ENCODE measurements around the gene NEK11. TPM values are rescaled to one million over a fixed set of nuclear protein-coding genes. Genes with fewer than 3 reads are reported as not detected.

Gene NEK11
- total RNA-seq, 4 donors from 2014 or later: 2.3 to 25.2 (median 8.4) TPM

DNA sequence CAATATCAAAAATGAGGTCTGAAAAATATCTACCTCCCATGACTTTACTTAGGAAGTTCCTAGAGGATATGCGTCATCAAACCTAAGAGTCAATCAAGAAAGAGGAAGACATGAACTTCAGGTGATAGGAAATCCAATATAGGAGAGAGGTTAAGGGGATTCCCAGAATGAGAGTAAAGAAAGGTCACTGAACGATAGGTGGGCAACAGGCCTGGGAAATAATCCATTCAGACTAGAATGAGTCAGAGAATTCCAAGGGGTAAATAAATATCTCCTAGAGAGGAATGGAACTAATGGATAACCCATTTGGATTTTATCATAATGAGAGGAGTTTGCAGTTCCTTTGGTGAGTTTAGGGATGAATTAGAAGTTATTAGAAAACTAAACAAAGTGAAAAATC lies 223.8 kb downstream of the NEK11 start:
- no peak for TF ChIP-seq POLR2A (IDR thresholded peaks at IDR 0.05)
- TF ChIP-seq, protein P1, sequence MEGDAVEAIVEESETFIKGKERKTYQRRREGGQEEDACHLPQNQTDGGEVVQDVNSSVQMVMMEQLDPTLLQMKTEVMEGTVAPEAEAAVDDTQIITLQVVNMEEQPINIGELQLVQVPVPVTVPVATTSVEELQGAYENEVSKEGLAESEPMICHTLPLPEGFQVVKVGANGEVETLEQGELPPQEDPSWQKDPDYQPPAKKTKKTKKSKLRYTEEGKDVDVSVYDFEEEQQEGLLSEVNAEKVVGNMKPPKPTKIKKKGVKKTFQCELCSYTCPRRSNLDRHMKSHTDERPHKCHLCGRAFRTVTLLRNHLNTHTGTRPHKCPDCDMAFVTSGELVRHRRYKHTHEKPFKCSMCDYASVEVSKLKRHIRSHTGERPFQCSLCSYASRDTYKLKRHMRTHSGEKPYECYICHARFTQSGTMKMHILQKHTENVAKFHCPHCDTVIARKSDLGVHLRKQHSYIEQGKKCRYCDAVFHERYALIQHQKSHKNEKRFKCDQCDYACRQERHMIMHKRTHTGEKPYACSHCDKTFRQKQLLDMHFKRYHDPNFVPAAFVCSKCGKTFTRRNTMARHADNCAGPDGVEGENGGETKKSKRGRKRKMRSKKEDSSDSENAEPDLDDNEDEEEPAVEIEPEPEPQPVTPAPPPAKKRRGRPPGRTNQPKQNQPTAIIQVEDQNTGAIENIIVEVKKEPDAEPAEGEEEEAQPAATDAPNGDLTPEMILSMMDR (IDR thresholded peaks at IDR 0.05): no peak
- no peak overlapping the region for H3K27ac ChIP-seq
- H3K9me3 ChIP-seq: no peaks in the 10 kb centered on the region
- intact Hi-C loops (cut with DNase I; ENCODE audit: low total_unique reads): no loop called here
- H3K4me3 ChIP-seq: no peak overlapping the region
- H3K4me1 ChIP-seq: no peaks in the 10 kb centered on the region
- H3K36me3 ChIP-seq: no peaks in the 10 kb centered on the region
- DNase-seq: no peak
- no peaks in the 10 kb centered on the region for H3K27me3 ChIP-seq

DNA sequence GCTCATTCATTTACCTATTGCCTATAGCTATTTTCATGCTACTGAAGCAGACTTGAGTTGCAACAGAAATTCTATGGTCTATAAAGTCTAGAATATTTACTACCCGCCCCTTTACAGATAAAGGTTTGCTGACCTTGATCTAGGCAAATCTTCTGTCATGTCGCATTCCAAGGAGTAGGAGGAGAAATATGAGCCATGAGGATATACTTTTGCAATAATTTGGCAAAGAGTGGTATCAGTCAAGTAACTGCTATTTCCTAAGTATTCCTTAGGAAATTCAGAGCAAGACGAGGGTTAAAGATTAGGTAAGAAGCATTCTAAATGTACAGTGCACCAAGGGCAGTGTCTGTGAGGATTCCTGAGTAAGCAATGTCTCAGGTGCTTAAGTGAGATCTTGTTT lies 233.8 kb downstream of the NEK11 start:
- Histone ChIP-seq H3K4me1 (no peaks in the 10 kb centered on the region), H3K9me3 (no peaks in the 10 kb centered on the region), H3K27ac (no peak overlapping the region), H3K36me3 (no peaks in the 10 kb centered on the region), H3K27me3 (no peaks in the 10 kb centered on the region), H3K4me3 (no peak overlapping the region)
- TF ChIP-seq POLR2A (IDR thresholded peaks at IDR 0.05): no peak
- TF ChIP-seq, protein P1 (IDR thresholded peaks at IDR 0.05): no peak
- intact Hi-C loops (cut with DNase I; ENCODE audit: low total_unique reads): no loop called here
- DNase-seq: no peak

DNA sequence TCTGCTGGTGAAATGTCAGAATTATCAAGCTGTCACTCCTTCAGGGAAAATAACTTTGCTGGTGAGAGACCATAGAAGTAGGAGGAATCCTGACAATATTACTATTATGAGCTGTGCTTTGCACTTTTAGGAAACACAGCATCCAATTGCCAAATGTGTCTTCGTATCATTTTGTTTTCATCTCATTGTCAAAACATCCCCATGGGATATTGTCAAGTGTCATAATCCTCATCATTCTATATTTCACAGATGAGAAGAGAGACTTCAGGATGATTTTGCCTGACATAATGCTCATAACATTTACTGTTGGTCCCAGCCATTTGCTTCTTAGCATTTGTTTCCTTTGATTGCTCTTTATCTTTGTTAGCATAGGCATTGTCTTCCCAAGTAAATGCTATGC lies 234.4 kb downstream of the NEK11 start:
- no peaks in the 10 kb centered on the region for H3K4me1 ChIP-seq
- no peaks in the 10 kb centered on the region for H3K36me3 ChIP-seq
- H3K27me3 ChIP-seq: no peaks in the 10 kb centered on the region
- intact Hi-C loops (cut with DNase I; ENCODE audit: low total_unique reads): no loop called here
- no peaks in the 10 kb centered on the region for H3K9me3 ChIP-seq
- no peak overlapping the region for H3K4me3 ChIP-seq
- no peak for DNase-seq
- TF ChIP-seq, protein P1 (IDR thresholded peaks at IDR 0.05): no peak
- no peak for TF ChIP-seq POLR2A (IDR thresholded peaks at IDR 0.05)
- H3K27ac ChIP-seq: no peak overlapping the region

DNA sequence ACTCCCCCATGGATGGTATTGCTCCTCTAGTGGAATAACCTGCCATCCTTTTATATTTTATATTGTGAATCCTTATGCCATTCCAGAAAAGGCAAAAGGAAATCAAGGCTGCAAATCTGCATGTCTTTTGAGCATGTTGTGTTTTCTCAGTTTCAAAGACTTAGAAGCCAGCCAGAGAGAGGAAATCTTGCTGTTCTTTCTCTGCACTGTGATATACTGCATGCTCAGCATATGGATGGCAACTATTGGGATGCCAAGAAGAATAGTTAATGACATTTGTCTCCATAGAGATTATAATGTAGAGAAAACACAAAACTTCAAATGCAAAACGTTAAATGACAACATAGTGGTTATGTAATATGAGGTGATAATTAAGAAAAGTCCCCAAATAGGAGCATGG lies 248.9 kb downstream of the NEK11 start:
- DNase-seq: no peak
- Histone ChIP-seq H3K27ac (no peak overlapping the region), H3K4me1 (no peaks in the 10 kb centered on the region), H3K4me3 (no peak overlapping the region), H3K36me3 (no peaks in the 10 kb centered on the region), H3K9me3 (no peaks in the 10 kb centered on the region), H3K27me3 (no peaks in the 10 kb centered on the region)
- no peak for TF ChIP-seq POLR2A (IDR thresholded peaks at IDR 0.05)
- TF ChIP-seq, protein P1 (IDR thresholded peaks at IDR 0.05): no peak
- intact Hi-C loops (cut with DNase I; ENCODE audit: low total_unique reads): no loop called here

DNA sequence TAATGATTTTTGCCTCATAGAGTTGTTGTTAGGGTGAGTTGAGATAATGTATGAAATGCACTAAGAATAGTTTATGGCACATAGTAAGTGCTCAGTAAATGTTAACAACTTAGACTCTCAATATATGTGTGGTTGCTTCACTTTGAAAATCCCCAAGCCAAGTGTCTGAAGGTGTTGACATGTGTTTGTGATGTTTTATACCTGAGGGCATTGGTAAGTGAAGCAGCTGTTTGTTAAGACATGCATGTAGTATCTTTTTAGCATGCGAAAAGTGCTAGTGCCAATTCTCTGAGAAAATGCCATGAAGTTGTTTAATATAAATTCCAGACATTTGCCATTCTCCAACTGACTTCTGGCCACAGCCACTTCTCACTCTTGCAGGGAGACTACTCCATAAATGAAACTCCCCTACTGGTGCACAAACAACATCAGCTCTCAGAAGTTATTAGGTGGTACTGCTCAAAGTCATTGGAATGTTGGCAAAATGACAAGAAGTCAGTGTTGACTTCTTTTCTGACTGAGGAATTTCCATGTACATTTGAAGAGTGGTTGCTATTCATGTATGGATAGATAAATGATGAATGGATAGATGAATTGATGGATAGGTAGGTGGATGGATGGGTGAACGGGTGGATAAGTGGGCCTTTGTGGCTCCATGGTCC lies 251.3 kb downstream of the NEK11 start:
- Histone ChIP-seq H3K27ac (no peak overlapping the region), H3K4me3 (no peak overlapping the region), H3K27me3 (no peaks in the 10 kb centered on the region), H3K36me3 (no peaks in the 10 kb centered on the region), H3K9me3 (no peaks in the 10 kb centered on the region), H3K4me1 (no peaks in the 10 kb centered on the region)
- DNase-seq: no peak
- intact Hi-C loops (cut with DNase I; ENCODE audit: low total_unique reads): no loop called here
- TF ChIP-seq POLR2A (IDR thresholded peaks at IDR 0.05): no peak
- TF ChIP-seq, protein P1 (IDR thresholded peaks at IDR 0.05): no peak

All from uterus (tissue), 4 donors.